ENCODE measurements around the gene NT5DC2.

DNA sequence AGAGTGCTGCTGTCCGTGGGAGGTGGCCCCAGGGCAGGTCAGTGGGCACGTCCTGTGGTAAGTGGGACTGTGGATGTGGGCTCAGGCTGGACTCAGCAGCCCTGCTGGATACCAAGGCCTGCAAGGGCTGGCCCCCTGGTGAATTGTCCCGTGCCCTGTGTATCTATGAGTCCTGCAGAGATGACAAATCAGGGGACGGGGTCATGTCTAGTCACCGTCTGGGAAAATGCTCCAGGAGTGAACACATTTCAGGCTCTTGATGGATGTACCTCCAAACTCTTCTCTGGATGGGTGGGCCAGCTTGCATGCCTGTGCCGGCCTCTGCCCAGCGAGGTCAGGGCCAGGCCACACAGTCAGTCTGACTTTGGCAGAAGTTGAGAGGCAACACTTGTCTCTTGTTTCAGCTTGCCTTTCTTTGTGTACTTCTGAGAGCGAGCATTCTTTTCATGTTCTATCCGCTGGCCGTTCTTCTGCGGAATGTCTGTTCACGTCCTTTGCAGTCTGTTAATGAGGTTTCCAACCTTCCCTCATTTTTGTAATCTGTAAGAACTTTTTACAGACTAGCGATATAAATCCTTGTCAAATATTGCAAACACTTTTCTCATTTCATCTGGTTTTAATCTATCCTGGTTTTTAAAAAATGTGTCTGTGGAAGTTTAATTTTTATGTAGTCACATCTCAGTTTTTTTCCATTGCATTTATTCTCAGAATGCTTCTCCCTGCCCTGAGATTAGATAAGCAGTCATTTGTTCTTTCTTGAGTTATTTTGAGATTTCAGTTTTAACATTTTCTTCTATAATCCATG, 49.9 kb downstream of the NT5DC2 start:
- TF ChIP-seq, protein P1, sequence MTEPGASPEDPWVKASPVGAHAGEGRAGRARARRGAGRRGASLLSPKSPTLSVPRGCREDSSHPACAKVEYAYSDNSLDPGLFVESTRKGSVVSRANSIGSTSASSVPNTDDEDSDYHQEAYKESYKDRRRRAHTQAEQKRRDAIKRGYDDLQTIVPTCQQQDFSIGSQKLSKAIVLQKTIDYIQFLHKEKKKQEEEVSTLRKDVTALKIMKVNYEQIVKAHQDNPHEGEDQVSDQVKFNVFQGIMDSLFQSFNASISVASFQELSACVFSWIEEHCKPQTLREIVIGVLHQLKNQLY (CRISPR knock-in tag; IDR thresholded peaks at IDR 0.05), result no peak
- TF ChIP-seq, protein P2, sequence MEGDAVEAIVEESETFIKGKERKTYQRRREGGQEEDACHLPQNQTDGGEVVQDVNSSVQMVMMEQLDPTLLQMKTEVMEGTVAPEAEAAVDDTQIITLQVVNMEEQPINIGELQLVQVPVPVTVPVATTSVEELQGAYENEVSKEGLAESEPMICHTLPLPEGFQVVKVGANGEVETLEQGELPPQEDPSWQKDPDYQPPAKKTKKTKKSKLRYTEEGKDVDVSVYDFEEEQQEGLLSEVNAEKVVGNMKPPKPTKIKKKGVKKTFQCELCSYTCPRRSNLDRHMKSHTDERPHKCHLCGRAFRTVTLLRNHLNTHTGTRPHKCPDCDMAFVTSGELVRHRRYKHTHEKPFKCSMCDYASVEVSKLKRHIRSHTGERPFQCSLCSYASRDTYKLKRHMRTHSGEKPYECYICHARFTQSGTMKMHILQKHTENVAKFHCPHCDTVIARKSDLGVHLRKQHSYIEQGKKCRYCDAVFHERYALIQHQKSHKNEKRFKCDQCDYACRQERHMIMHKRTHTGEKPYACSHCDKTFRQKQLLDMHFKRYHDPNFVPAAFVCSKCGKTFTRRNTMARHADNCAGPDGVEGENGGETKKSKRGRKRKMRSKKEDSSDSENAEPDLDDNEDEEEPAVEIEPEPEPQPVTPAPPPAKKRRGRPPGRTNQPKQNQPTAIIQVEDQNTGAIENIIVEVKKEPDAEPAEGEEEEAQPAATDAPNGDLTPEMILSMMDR (IDR thresholded peaks at IDR 0.05), result no peak
- TF ChIP-seq CREM (CRISPR knock-in tag; IDR thresholded peaks at IDR 0.05) (no peak), ESRRA (CRISPR knock-in tag; IDR thresholded peaks at IDR 0.05; ENCODE audit: borderline replicate concordance) (no peak)
- TF ChIP-seq, protein P3, sequence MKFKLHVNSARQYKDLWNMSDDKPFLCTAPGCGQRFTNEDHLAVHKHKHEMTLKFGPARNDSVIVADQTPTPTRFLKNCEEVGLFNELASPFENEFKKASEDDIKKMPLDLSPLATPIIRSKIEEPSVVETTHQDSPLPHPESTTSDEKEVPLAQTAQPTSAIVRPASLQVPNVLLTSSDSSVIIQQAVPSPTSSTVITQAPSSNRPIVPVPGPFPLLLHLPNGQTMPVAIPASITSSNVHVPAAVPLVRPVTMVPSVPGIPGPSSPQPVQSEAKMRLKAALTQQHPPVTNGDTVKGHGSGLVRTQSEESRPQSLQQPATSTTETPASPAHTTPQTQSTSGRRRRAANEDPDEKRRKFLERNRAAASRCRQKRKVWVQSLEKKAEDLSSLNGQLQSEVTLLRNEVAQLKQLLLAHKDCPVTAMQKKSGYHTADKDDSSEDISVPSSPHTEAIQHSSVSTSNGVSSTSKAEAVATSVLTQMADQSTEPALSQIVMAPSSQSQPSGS (CRISPR knock-in tag; IDR thresholded peaks at IDR 0.05; ENCODE audit: borderline replicate concordance, low read depth), result no peak
- TF ChIP-seq, protein P4, sequence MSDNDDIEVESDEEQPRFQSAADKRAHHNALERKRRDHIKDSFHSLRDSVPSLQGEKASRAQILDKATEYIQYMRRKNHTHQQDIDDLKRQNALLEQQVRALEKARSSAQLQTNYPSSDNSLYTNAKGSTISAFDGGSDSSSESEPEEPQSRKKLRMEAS (CRISPR knock-in tag; IDR thresholded peaks at IDR 0.05), result no peak
- TF ChIP-seq, protein P5, sequence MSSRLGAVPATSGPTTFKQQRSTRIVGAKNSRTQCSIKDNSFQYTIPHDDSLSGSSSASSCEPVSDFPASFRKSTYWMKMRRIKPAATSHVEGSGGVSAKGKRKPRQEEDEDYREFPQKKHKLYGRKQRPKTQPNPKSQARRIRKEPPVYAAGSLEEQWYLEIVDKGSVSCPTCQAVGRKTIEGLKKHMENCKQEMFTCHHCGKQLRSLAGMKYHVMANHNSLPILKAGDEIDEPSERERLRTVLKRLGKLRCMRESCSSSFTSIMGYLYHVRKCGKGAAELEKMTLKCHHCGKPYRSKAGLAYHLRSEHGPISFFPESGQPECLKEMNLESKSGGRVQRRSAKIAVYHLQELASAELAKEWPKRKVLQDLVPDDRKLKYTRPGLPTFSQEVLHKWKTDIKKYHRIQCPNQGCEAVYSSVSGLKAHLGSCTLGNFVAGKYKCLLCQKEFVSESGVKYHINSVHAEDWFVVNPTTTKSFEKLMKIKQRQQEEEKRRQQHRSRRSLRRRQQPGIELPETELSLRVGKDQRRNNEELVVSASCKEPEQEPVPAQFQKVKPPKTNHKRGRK (CRISPR knock-in tag; IDR thresholded peaks at IDR 0.05; ENCODE audit: borderline replicate concordance), result no peak
- TF ChIP-seq, protein P6, sequence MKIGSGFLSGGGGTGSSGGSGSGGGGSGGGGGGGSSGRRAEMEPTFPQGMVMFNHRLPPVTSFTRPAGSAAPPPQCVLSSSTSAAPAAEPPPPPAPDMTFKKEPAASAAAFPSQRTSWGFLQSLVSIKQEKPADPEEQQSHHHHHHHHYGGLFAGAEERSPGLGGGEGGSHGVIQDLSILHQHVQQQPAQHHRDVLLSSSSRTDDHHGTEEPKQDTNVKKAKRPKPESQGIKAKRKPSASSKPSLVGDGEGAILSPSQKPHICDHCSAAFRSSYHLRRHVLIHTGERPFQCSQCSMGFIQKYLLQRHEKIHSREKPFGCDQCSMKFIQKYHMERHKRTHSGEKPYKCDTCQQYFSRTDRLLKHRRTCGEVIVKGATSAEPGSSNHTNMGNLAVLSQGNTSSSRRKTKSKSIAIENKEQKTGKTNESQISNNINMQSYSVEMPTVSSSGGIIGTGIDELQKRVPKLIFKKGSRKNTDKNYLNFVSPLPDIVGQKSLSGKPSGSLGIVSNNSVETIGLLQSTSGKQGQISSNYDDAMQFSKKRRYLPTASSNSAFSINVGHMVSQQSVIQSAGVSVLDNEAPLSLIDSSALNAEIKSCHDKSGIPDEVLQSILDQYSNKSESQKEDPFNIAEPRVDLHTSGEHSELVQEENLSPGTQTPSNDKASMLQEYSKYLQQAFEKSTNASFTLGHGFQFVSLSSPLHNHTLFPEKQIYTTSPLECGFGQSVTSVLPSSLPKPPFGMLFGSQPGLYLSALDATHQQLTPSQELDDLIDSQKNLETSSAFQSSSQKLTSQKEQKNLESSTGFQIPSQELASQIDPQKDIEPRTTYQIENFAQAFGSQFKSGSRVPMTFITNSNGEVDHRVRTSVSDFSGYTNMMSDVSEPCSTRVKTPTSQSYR (CRISPR knock-in tag; IDR thresholded peaks at IDR 0.05), result no peak
- TF ChIP-seq, protein P7, sequence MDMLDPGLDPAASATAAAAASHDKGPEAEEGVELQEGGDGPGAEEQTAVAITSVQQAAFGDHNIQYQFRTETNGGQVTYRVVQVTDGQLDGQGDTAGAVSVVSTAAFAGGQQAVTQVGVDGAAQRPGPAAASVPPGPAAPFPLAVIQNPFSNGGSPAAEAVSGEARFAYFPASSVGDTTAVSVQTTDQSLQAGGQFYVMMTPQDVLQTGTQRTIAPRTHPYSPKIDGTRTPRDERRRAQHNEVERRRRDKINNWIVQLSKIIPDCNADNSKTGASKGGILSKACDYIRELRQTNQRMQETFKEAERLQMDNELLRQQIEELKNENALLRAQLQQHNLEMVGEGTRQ (CRISPR knock-in tag; IDR thresholded peaks at IDR 0.05), result no peak

All from WTC11 (cell line).